Measurements from ENCODE around the gene SLC26A9.

SLC26A9 gene

DNA sequence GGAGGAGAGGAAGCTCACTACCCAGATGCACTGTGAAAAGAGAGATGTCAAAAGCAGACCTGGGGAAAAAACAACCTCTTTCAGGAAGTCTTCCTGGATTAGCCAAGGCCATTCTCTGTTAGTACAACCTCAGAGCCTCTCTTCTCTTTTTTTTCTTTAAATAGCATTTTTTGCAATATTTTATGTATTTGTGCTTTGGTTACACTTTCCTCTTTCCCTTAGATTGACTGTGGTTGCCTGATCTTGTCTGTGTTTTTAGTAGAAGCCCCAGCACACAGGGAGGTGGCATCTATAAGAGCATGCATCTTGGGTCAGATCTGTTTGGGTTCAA is 18.8 kb downstream of the SLC26A9 start:
- TF ChIP-seq REST (IDR thresholded peaks at IDR 0.05; ENCODE audit: insufficient read depth in 1 of 2, low read depth in 2 of 2, low read length in 2 of 2), result no peak
- no peak for TF ChIP-seq SIN3A (IDR thresholded peaks at IDR 0.05; ENCODE audit: borderline replicate concordance, insufficient read depth, low read length)
- TF ChIP-seq TAF1 (IDR thresholded peaks at IDR 0.05; ENCODE audit: borderline replicate concordance, insufficient read depth, low read length), result no peak
- TF ChIP-seq POLR2AphosphoS5 (IDR thresholded peaks at IDR 0.05; ENCODE audit: low read depth, low read length), result no peak
- TF ChIP-seq FOXP2 (optimal IDR thresholded peaks at IDR 0.05; ENCODE audit: borderline replicate concordance, extremely low read depth, extremely low read length, insufficient read depth), result no peak

DNA sequence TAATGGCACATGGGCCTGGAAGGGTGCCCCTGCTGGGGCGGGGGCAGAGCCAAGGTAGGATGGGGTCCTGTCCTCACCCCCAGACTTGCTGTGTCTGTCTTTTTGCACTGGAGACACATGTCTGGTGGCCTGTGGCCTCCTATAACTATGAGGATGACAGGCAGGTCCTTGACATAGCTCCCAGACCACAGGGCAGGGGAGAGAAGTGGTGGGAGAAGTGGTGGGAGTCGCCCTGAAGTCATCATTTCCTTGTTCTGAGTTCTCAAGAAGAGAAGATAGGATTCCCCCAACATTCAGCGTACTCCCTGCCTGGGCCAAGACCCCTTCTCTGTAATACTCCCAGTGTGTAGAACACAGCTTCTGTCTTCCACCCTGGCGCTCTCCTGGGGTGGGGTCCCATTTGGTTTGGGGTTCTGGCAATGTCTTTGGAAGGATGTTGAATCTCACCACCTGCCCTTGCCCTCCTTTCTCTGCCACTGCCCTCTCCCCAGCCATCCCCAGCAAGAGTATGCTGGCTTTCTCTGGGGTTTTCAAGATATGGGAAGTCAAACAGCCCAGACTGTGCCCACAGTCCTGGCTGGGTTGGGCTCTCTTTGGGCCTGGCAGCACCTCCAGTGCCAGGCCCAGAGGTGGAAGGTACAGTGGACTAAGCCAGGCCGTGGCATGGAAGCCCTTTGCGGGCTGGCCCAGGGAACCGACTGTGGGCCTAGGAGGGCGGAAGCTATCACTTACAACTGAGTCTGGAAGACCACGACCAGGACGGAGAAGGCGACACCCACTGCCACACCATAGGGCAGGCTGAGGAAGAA is 19.4 kb downstream of the SLC26A9 start:
- no peak for TF ChIP-seq REST (IDR thresholded peaks at IDR 0.05; ENCODE audit: insufficient read depth in 1 of 2, low read depth in 2 of 2, low read length in 2 of 2)

DNA sequence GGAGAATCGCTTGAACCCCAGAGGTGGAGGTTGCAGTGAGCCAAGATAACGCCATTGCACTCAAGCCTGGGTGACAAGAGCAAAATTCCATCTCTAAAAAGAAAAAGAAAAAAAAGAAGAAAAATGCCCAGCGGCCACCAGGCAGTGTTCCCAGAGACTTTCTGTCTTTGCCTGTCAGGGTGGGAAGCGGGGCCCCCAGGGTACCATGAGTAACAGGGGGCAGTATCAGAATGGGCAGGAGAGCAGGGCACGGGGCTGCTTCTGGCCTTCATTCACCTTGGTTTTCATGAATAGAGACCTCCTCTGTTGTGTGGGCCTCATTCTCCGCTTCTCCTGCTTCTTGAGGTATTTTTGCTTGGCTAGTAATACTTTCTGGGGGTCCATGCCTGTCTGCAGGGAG is 20.4 kb downstream of the SLC26A9 start:
- no peak for TF ChIP-seq SIN3A (IDR thresholded peaks at IDR 0.05; ENCODE audit: borderline replicate concordance, insufficient read depth, low read length)
- TF ChIP-seq POLR2AphosphoS5 (IDR thresholded peaks at IDR 0.05; ENCODE audit: low read depth, low read length), result no peak
- TF ChIP-seq TAF1 (IDR thresholded peaks at IDR 0.05; ENCODE audit: borderline replicate concordance, insufficient read depth, low read length), result no peak
- TF ChIP-seq FOXP2 (optimal IDR thresholded peaks at IDR 0.05; ENCODE audit: borderline replicate concordance, extremely low read depth, extremely low read length, insufficient read depth), result no peak
- no peak for TF ChIP-seq REST (IDR thresholded peaks at IDR 0.05; ENCODE audit: insufficient read depth in 1 of 2, low read depth in 2 of 2, low read length in 2 of 2)

DNA sequence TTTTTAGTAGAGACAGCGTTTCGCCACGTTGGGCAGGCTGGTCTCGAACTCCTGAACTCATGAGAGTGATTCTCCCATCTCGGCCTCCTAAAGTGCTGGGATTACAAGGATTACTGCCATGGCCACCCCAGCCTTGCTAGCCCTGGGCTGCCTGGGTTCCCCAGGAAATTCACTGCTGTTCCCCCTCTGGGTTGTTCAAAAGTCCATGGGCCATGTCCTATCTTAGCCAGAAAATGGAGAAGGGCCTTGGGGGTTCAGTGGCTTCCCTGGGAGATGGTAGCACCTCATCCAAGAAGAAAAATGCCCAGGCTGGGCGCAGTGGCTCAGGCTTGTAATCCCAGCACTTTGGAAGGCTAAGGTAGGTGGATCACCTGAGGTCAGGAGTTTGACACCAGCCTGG is 20.9 kb downstream of the SLC26A9 start:
- TF ChIP-seq FOXP2 (optimal IDR thresholded peaks at IDR 0.05; ENCODE audit: borderline replicate concordance, extremely low read depth, extremely low read length, insufficient read depth), result no peak

DNA sequence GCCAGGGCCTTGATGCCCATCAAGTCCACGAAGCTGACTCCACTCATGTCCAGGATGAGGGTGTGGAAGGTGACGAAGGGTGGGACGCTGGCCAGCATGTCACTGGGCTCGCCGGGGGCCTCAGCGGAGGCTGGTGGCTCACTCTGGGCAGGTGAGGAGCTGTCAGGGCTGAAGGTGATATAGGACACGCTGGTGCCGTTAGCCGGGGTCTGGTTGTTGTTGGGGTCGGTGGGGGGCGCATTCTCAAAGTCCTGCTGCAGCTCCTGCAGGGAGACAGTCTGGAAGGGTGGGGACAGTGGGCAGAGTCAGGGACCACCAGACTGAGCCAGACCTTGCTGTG is 21.7 kb downstream of the SLC26A9 start:
- TF ChIP-seq TAF1 (IDR thresholded peaks at IDR 0.05; ENCODE audit: borderline replicate concordance, insufficient read depth, low read length), result no peak
- no peak for TF ChIP-seq SIN3A (IDR thresholded peaks at IDR 0.05; ENCODE audit: borderline replicate concordance, insufficient read depth, low read length)
- no peak for TF ChIP-seq FOXP2 (optimal IDR thresholded peaks at IDR 0.05; ENCODE audit: borderline replicate concordance, extremely low read depth, extremely low read length, insufficient read depth)
- no peak for TF ChIP-seq POLR2AphosphoS5 (IDR thresholded peaks at IDR 0.05; ENCODE audit: low read depth, low read length)
- TF ChIP-seq REST (IDR thresholded peaks at IDR 0.05; ENCODE audit: insufficient read depth in 1 of 2, low read depth in 2 of 2, low read length in 2 of 2), result no peak

All from PFSK-1 (cell line).